ENCODE data around the gene MAST3. TPM values are rescaled to one million over a fixed set of nuclear protein-coding genes. Genes with fewer than 3 reads are reported as not detected.

Gene MAST3
- total and polyA plus RNA-seq, 2 of the 13 experiments (the other 11 are each of a cell fraction or from before 2014, with no cell fraction given): 4.1 to 4.6 TPM

- H4K20me1 ChIP-seq (ENCODE audit: insufficient read depth, low read length): no peaks in the 10 kb centered on the region
- intact Hi-C loops (cut with micrococcal nuclease; ENCODE audit: unreplicated experiment): no loop called here
- 99% methylated on average over 10 of the region's 22 CpGs for WGBS (ENCODE audit: low lambda C conversion rate)
- H3K36me3 ChIP-seq (replicated peaks in 1 of 2; ENCODE audit: control insufficient read depth in 1 of 2, insufficient read depth in 2 of 2, low read length in 2 of 2): 0 out of 5 replicates have a peak, but pooled peaks cover 0 to 11% of the 10 kb centered on the region in 2 experiments
- no peak for FAIRE-seq
- H3K79me2 ChIP-seq (ENCODE audit: insufficient read depth, low read length): no peaks in the 10 kb centered on the region
- DNase-seq (ENCODE audit: low spot score): no peak
- CTCF ChIA-PET (ENCODE audit: low intra/inter-chr PET ratio, low total read pairs): no interaction called here
- TF ChIP-seq ZNF629 (CRISPR knock-in tag; conservative IDR thresholded peaks at IDR 0.05) (peak; percentile 76), ZMYM2 (CRISPR knock-in tag; IDR thresholded peaks at IDR 0.05) (0 out of 2 replicates have a peak, but pooled peaks have one; percentile 7), YEATS4 (CRISPR knock-in tag; IDR thresholded peaks at IDR 0.05; ENCODE audit: borderline replicate concordance) (no peak), KDM2A (CRISPR knock-in tag; IDR thresholded peaks at IDR 0.05; ENCODE audit: borderline replicate concordance, low read depth) (0 out of 2 replicates have a peak, but pooled peaks have one; percentile 4), ZSCAN12 (CRISPR knock-in tag; IDR thresholded peaks at IDR 0.05) (no peak), AGO1 (IDR thresholded peaks at IDR 0.05; ENCODE audit: low read depth, low read length, poor library complexity, severe bottlenecking) (no peak)
- BruUV-seq (replicated peaks): TSS peak; percentile 46
- H3K4me3 ChIP-seq (replicated peaks in 1 of 3; ENCODE audit: insufficient read depth in 1 of 3, low read depth in 2 of 3, low read length in 3 of 3): peak overlapping the region; percentile 78 to 92 (median 88)
- peak overlapping the region; percentile 93 for H3K4me2 ChIP-seq (ENCODE audit: low read depth, low read length)
- no peak overlapping the region for H2AFZ ChIP-seq (ENCODE audit: low read length)
- in situ Hi-C loops (cut with HindIII; ENCODE audit: extremely low pct_ligation_motif_present, low pct_unique_long_range_greater_than_20kb): loop anchor here (5.0 kb wide), 1 partner anchor 42 kb away; the partner anchor contains the start of gene PIK3R2
- peak overlapping the region; percentile 79 for H3K9ac ChIP-seq (ENCODE audit: insufficient read depth, low read depth, low read length)
- ATAC-seq: no peak
- peaks cover 35% of the 10 kb centered on the region for H3K4me1 ChIP-seq (ENCODE audit: insufficient read depth, low read length)
- H3K27ac ChIP-seq (ENCODE audit: extremely low read length, insufficient read depth, low read length): peak overlapping the region; percentile 94
- H3K9me3 ChIP-seq (ENCODE audit: low read length): no peaks in the 10 kb centered on the region
- no peaks in the 10 kb centered on the region for H3K27me3 ChIP-seq (ENCODE audit: control insufficient read depth in 1 of 2, insufficient read depth in 2 of 2, low read length in 2 of 2)
- POLR2A ChIA-PET: interaction anchor here (0.9 to 2.7 kb wide), 11 partner anchors 13 to 275 kb away, joined by 3 to 18 read pairs (median 7); partner anchors contain the start of genes GDF15, IL12RB1, MAST3 and MPV17L2
Measured at GRCh38 chr19:18110609-18111232, 13.1 kb downstream of the MAST3 start.

- H3K4me1 ChIP-seq (ENCODE audit: insufficient read depth, low read length): peaks cover 31% of the 10 kb centered on the region
- no peaks in the 10 kb centered on the region for H3K9me3 ChIP-seq (ENCODE audit: low read length)
- POLR2A ChIA-PET: interaction anchor here (0.6 to 1.9 kb wide), 7 partner anchors 9 to 80 kb away, joined by 3 to 8 read pairs (median 4); partner anchors contain the start of gene MPV17L2
- H3K36me3 ChIP-seq (replicated peaks in 1 of 2; ENCODE audit: control insufficient read depth in 1 of 2, insufficient read depth in 2 of 2, low read length in 2 of 2): 0 out of 5 replicates have a peak, but pooled peaks cover 0 to 11% of the 10 kb centered on the region in 2 experiments
- no peaks in the 10 kb centered on the region for H3K27me3 ChIP-seq (ENCODE audit: control insufficient read depth in 1 of 2, insufficient read depth in 2 of 2, low read length in 2 of 2)
- no peak overlapping the region for H3K4me2 ChIP-seq (ENCODE audit: low read depth, low read length)
- no peaks in the 10 kb centered on the region for H4K20me1 ChIP-seq (ENCODE audit: insufficient read depth, low read length)
- no peak overlapping the region for H3K4me3 ChIP-seq (replicated peaks in 1 of 3; ENCODE audit: insufficient read depth in 1 of 3, low read depth in 2 of 3, low read length in 3 of 3)
- H3K27ac ChIP-seq (ENCODE audit: extremely low read length, insufficient read depth, low read length): no peak overlapping the region
- FAIRE-seq (peak; percentile 91), ATAC-seq (peak; percentile 60), DNase-seq (ENCODE audit: low spot score) (peak; percentile 71)
- in situ Hi-C loops (cut with HindIII; ENCODE audit: extremely low pct_ligation_motif_present, low pct_unique_long_range_greater_than_20kb) (loop anchor here (5.0 kb wide), 1 partner anchor 39 kb away; the partner anchor contains the start of gene PIK3R2), intact Hi-C loops (cut with micrococcal nuclease; ENCODE audit: unreplicated experiment) (loop anchor here (1.0 kb wide), 3 partner anchors 41 to 138 kb away; no protein-coding TSS in a partner anchor)
- peaks cover under 1% of the 10 kb centered on the region for H3K79me2 ChIP-seq (ENCODE audit: insufficient read depth, low read length)
- WGBS (ENCODE audit: low lambda C conversion rate): 37% methylated on average over 9 of the region's 9 CpGs
- H2AFZ ChIP-seq (ENCODE audit: low read length): no peak overlapping the region
- no TSS peak for BruUV-seq (replicated peaks)
- CTCF ChIA-PET (ENCODE audit: low intra/inter-chr PET ratio, low total read pairs): interaction anchor here (1.0 to 2.3 kb wide), 6 partner anchors 40 to 139 kb away, joined by 3 to 25 read pairs (median 4); partner anchors contain the start of gene PIK3R2
- no peak overlapping the region for H3K9ac ChIP-seq (ENCODE audit: insufficient read depth, low read depth, low read length)
- TF ChIP-seq ZNF326 (CRISPR knock-in tag; IDR thresholded peaks at IDR 0.05; ENCODE audit: borderline replicate concordance) (no peak), SMC3 (IDR thresholded peaks at IDR 0.05; ENCODE audit: low read length) (peak; percentile 82), TAF1 (CRISPR knock-in tag; IDR thresholded peaks at IDR 0.05) (no peak), HMG20B (CRISPR knock-in tag; conservative IDR thresholded peaks at IDR 0.05) (no peak), ZNF746 (CRISPR knock-in tag; IDR thresholded peaks at IDR 0.05) (no peak), ZNF781 (CRISPR knock-in tag; IDR thresholded peaks at IDR 0.05; ENCODE audit: borderline replicate concordance, not compliant biosample characterization) (no peak), ZNF235 (CRISPR knock-in tag; IDR thresholded peaks at IDR 0.05; ENCODE audit: borderline replicate concordance) (no peak), ZNF547 (CRISPR knock-in tag; IDR thresholded peaks at IDR 0.05) (no peak), FOXM1 (CRISPR knock-in tag; IDR thresholded peaks at IDR 0.05) (no peak), ZBTB33 (CRISPR knock-in tag; IDR thresholded peaks at IDR 0.05) (peak; percentile 67; the same call in 1 of the 2 replicates)
Measured at GRCh38 chr19:18112989-18113478, 15.5 kb downstream of the MAST3 start.

Measured in HepG2 (cell line).